ENCODE results near the gene RALGAPA1.

GRCh38 chr14:35847636-35848035 lies 38.5 kb upstream of the RALGAPA1 start:
- TF ChIP-seq TAF1 (IDR thresholded peaks at IDR 0.05; ENCODE audit: borderline replicate concordance, low read depth, low read length): no peak
- no peak for TF ChIP-seq POLR2A (IDR thresholded peaks at IDR 0.05; ENCODE audit: low read depth, low read length)
- TF ChIP-seq POLR2AphosphoS5 (IDR thresholded peaks at IDR 0.05; ENCODE audit: low read depth, low read length): no peak

All from GM12892 (cell line).